K562 (cell line): Measurements from ENCODE around the gene CDKN2D. TPM values are rescaled to one million over a fixed set of nuclear protein-coding genes. Genes with fewer than 3 reads are reported as not detected.
A peak's percentile ranks its signal among the peaks of the same experiment; 100 is the strongest.

ENCODE experiments used
- CREB1 ChIP-seq, 2 experiments: sonication (generic) in 1 of 2; formaldehyde crosslinking in 1 of 2; IDR thresholded peaks; 2 replicates each; pipeline versions ENCODE4 v1.6.1 to v1.8.0; 2012 to 2022; ENCODE audit warnings: inconsistent platforms in 1 of 2, mild to moderate bottlenecking in 1 of 2, missing genetic modification reagents in 1 of 2, moderate library complexity in 1 of 2
- MAZ ChIP-seq, 2 experiments: fragments of 450-650 bp in 1 of 2; sonication (generic) in 1 of 2; formaldehyde crosslinking; IDR thresholded peaks in 1 of 2; conservative IDR thresholded peaks in 1 of 2; 2 replicates each; pipeline versions ENCODE4 v1.4.0 to v1.5.0; 2020; ENCODE audit warnings: mild to moderate bottlenecking in 1 of 2, missing genetic modification reagents in 1 of 2
- RFX1 ChIP-seq: fragments of 450-650 bp; IDR thresholded peaks from 2 replicates; pipeline ENCODE4 v1.6.1; 2016; ENCODE audit warnings: mild to moderate bottlenecking, moderate library complexity
- SRSF1 ChIP-seq: fragments of 200-400 bp; formaldehyde crosslinking; IDR thresholded peaks from 2 replicates; pipeline ENCODE4 v1.6.1; 2017; ENCODE audit warnings: mild to moderate bottlenecking, low read depth, low read length, moderate library complexity
- YY1 ChIP-seq, 3 experiments: IDR thresholded peaks; 2 replicates each; pipeline ENCODE4 v1.6.1; 2011; ENCODE audit warnings: low read length in 2 of 3, mild to moderate bottlenecking in 2 of 3, moderate library complexity in 2 of 3, borderline replicate concordance in 1 of 3, control low read depth in 1 of 3, low read depth in 1 of 3; ENCODE audit not compliant: insufficient read depth in 3 of 3, insufficient replicate concordance in 2 of 3, control insufficient read depth in 1 of 3, insufficient read length in 1 of 3; ENCODE audit errors: extremely low read depth in 1 of 3
- polyA plus RNA-seq, 8 experiments: library from polyadenylated mRNA; depleted of rRNA in 4 of 8; stranded (reverse) in 5 of 8; unstranded in 3 of 8; fragments of >200 nt; fragmentation: Nextera tagmentation in 2 of 8; fragmentation: Illumina TruSeq in 1 of 8; extraction: Ambion mirVana in 2 of 8; extraction: Trizol in 1 of 8; gene quantifications; 2 replicates each; pipeline versions ENCODE4 v1.2.1 to v1.2.3, GENCODE V29; 2011 to 2014; ENCODE audit warnings: inconsistent platforms in 1 of 8, missing spikeins in 1 of 8
- total RNA-seq, 7 experiments: library from RNA; depleted of rRNA in 6 of 7; stranded (reverse); fragments of >200 nt in 6 of 7; fragmentation: Illumina TruSeq in 2 of 7; extraction: Trizol in 2 of 7; gene quantifications; 2 replicates each; pipeline versions ENCODE4 v1.2.1 to v1.2.3, GENCODE V29; 2011 to 2021; ENCODE audit warnings: low replicate concordance in 1 of 7
- TF ChIP-seq, protein P1 (sequence below), 2 experiments: fragments of 450-650 bp in 1 of 2; sonication (generic) in 1 of 2; formaldehyde crosslinking in 1 of 2; IDR thresholded peaks in 1 of 2; conservative IDR thresholded peaks in 1 of 2; 2 replicates each; pipeline versions ENCODE4 v1.6.1 to v1.8.1; 2016 to 2023; ENCODE audit warnings: mild to moderate bottlenecking in 2 of 2, moderate library complexity in 2 of 2, inconsistent platforms in 1 of 2, missing genetic modification reagents in 1 of 2
- TF ChIP-seq, protein P2 (sequence below), 2 experiments: IDR thresholded peaks; 2 replicates each; pipeline ENCODE4 v1.6.1; 2012; ENCODE audit warnings: improper control_type of control experiment in 2 of 2, low read depth in 2 of 2, low read length in 2 of 2, borderline replicate concordance in 1 of 2
- TF ChIP-seq, protein P3 (sequence below): IDR thresholded peaks from 3 replicates; pipeline ENCODE4 v1.6.1; 2011; ENCODE audit warnings: borderline replicate concordance, mild to moderate bottlenecking, moderate library complexity; ENCODE audit not compliant: insufficient read length; ENCODE audit errors: extremely low read depth

Gene CDKN2D
- total and polyA plus RNA-seq, 9 of the 15 experiments (the other 6 are each of a cell fraction or from before 2014, with no cell fraction given) = 0.41 to 8.2 (median 3.7) TPM

DNA sequence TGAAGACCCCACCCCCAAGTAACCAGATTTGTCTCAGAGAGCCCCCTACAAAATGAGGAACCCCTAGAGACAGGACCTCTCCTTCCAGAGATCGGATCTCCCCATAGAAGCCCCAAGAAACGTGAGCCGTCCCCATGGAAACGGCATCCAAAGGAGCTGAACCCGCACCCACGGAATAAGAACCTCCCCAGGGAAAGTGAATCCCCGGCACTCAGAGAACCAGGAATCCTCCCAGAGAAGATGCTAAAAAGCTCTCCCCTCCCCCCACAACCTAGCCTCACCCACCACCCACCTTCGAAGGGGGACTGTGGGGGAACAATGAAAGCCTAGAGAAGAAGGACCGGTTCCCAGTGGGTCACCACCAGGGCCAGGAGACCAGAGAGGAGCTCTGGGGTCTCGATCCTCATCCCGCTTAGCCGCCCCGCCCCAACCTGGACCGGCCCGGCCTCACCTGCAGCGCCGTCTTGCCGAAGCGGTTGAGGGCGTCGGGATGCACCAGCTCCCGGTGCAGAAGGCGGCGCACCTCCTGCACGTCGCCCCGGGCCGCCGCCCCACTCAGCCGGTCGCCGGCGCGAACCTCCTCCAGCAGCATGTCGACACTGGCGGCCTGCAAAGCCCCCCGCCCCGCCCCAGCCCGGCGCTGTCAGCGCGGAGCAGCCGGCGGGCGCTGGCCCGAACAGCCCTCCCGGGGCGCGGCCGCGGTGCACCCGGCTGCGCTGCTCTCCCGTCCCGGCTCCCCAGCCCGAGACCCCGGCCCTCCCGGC, 535 bp downstream of the CDKN2D start (continued):
- TF ChIP-seq, protein P1, sequence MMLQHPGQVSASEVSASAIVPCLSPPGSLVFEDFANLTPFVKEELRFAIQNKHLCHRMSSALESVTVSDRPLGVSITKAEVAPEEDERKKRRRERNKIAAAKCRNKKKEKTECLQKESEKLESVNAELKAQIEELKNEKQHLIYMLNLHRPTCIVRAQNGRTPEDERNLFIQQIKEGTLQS (IDR thresholded peaks at IDR 0.05) = 0 out of 2 replicates have a peak, but pooled peaks have one; percentile 1
- TF ChIP-seq, protein P1 (CRISPR knock-in tag; conservative IDR thresholded peaks at IDR 0.05) = no peak
- TF ChIP-seq, protein P2, sequence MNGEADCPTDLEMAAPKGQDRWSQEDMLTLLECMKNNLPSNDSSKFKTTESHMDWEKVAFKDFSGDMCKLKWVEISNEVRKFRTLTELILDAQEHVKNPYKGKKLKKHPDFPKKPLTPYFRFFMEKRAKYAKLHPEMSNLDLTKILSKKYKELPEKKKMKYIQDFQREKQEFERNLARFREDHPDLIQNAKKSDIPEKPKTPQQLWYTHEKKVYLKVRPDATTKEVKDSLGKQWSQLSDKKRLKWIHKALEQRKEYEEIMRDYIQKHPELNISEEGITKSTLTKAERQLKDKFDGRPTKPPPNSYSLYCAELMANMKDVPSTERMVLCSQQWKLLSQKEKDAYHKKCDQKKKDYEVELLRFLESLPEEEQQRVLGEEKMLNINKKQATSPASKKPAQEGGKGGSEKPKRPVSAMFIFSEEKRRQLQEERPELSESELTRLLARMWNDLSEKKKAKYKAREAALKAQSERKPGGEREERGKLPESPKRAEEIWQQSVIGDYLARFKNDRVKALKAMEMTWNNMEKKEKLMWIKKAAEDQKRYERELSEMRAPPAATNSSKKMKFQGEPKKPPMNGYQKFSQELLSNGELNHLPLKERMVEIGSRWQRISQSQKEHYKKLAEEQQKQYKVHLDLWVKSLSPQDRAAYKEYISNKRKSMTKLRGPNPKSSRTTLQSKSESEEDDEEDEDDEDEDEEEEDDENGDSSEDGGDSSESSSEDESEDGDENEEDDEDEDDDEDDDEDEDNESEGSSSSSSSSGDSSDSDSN (IDR thresholded peaks at IDR 0.05; ENCODE audit: borderline replicate concordance in 1 of 2, low read depth in 2 of 2, low read length in 2 of 2) = peak in 1 of 2 experiments; percentile 68; a peak in 2 of 4 replicates
- TF ChIP-seq CREB1 (IDR thresholded peaks at IDR 0.05) (peak; percentile 62; the same call in 1 of the 2 replicates), CREB1 (CRISPR knock-in tag; IDR thresholded peaks at IDR 0.05) (no peak), SRSF1 (no peak), YY1 (IDR thresholded peaks at IDR 0.05; ENCODE audit: borderline replicate concordance in 1 of 3, control insufficient read depth in 1 of 3, extremely low read depth in 1 of 3, insufficient read depth in 3 of 3, insufficient read length in 1 of 3, insufficient replicate concordance in 2 of 3, low read depth in 1 of 3, low read length in 2 of 3) (peak in 1 of 3 experiments; percentile 33), MAZ (CRISPR knock-in tag; conservative IDR thresholded peaks at IDR 0.05 in 1 of 2, IDR thresholded peaks at IDR 0.05 in 1 of 2) (no peak), RFX1 (peak; percentile 78)
- TF ChIP-seq, protein P3, sequence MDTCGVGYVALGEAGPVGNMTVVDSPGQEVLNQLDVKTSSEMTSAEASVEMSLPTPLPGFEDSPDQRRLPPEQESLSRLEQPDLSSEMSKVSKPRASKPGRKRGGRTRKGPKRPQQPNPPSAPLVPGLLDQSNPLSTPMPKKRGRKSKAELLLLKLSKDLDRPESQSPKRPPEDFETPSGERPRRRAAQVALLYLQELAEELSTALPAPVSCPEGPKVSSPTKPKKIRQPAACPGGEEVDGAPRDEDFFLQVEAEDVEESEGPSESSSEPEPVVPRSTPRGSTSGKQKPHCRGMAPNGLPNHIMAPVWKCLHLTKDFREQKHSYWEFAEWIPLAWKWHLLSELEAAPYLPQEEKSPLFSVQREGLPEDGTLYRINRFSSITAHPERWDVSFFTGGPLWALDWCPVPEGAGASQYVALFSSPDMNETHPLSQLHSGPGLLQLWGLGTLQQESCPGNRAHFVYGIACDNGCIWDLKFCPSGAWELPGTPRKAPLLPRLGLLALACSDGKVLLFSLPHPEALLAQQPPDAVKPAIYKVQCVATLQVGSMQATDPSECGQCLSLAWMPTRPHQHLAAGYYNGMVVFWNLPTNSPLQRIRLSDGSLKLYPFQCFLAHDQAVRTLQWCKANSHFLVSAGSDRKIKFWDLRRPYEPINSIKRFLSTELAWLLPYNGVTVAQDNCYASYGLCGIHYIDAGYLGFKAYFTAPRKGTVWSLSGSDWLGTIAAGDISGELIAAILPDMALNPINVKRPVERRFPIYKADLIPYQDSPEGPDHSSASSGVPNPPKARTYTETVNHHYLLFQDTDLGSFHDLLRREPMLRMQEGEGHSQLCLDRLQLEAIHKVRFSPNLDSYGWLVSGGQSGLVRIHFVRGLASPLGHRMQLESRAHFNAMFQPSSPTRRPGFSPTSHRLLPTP = no peak
